ENCODE data around the gene PRDM5. TPM values are rescaled to one million over a fixed set of nuclear protein-coding genes. Genes with fewer than 3 reads are reported as not detected.

PRDM5 gene
- total and polyA plus RNA-seq, 2 of the 13 experiments (the other 11 are each of a cell fraction or from before 2014, with no cell fraction given): not detected

- WGBS (ENCODE audit: low lambda C conversion rate): 13% methylated on average over 3 of the region's 3 CpGs
- Histone ChIP-seq H3K27me3 (ENCODE audit: control insufficient read depth in 1 of 2, insufficient read depth in 2 of 2, low read length in 2 of 2) (no peaks in the 10 kb centered on the region), H3K4me3 (replicated peaks in 1 of 3; ENCODE audit: insufficient read depth in 1 of 3, low read depth in 2 of 3, low read length in 3 of 3) (no peak overlapping the region), H3K4me2 (ENCODE audit: low read depth, low read length) (no peak overlapping the region), H3K9me3 (ENCODE audit: low read length) (no peaks in the 10 kb centered on the region), H3K27ac (ENCODE audit: extremely low read length, insufficient read depth, low read length) (no peak overlapping the region), H4K20me1 (ENCODE audit: insufficient read depth, low read length) (no peaks in the 10 kb centered on the region), H3K9ac (ENCODE audit: insufficient read depth, low read depth, low read length) (no peak overlapping the region), H3K4me1 (ENCODE audit: insufficient read depth, low read length) (no peaks in the 10 kb centered on the region), H3K36me3 (replicated peaks in 1 of 2; ENCODE audit: control insufficient read depth in 1 of 2, insufficient read depth in 2 of 2, low read length in 2 of 2) (no peaks in the 10 kb centered on the region), H3K79me2 (ENCODE audit: insufficient read depth, low read length) (no peaks in the 10 kb centered on the region), H2AFZ (ENCODE audit: low read length) (no peak overlapping the region)
- ChIA-PET POLR2A (no interaction called here), CTCF (ENCODE audit: low intra/inter-chr PET ratio, low total read pairs) (no interaction called here)
- TF ChIP-seq, protein P1, sequence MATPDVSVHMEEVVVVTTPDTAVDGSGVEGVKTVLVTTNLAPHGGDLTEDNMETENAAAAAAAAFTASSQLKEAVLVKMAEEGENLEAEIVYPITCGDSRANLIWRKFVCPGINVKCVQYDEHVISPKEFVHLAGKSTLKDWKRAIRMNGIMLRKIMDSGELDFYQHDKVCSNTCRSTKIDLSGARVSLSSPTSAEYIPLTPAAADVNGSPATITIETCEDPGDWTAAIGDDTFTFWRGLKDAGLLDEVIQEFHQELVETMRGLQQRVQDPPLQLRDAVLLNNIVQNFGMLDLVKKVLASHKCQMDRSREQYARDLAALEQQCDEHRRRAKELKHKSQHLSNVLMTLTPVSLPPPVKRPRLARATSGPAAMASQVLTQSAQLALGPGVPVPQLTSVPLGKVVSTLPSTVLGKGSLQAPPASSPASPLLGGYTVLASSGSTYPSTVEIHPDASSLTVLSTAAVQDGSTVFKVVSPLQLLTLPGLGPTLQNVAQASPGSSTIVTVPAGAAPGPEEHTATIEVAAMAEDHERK (CRISPR knock-in tag; IDR thresholded peaks at IDR 0.05; ENCODE audit: low read depth): no peak
- TF ChIP-seq U2AF2 (IDR thresholded peaks at IDR 0.05; ENCODE audit: low read depth, low read length): no peak
- no peak for TF ChIP-seq PPARG (CRISPR knock-in tag; conservative IDR thresholded peaks at IDR 0.05)
- no peak for TF ChIP-seq PLRG1 (conservative IDR thresholded peaks at IDR 0.05)
- TF ChIP-seq TEAD3 (CRISPR knock-in tag; optimal IDR thresholded peaks at IDR 0.05; ENCODE audit: borderline replicate concordance): no peak
- no peak for TF ChIP-seq RAD51 (IDR thresholded peaks at IDR 0.05; ENCODE audit: borderline replicate concordance)
- TF ChIP-seq ZFP36L1 (CRISPR knock-in tag; IDR thresholded peaks at IDR 0.05): no peak
- TF ChIP-seq POLR2AphosphoS5 (IDR thresholded peaks at IDR 0.05; ENCODE audit: low read depth, low read length): no peak
- TF ChIP-seq, protein P2, sequence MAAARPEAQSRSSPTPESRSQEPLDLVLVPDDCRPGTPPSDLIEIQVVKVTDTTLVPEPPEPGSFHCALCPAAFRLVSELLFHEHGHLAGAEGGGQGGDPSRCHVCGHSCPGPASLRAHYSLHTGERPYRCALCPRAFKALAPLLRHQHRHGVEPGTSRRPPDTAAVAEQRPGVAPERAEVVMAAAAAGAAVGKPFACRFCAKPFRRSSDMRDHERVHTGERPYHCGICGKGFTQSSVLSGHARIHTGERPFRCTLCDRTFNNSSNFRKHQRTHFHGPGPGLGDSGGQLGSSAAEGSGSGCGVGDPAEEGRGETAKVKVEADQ (CRISPR knock-in tag; IDR thresholded peaks at IDR 0.05; ENCODE audit: borderline replicate concordance): no peak
- TF ChIP-seq ZBTB42 (CRISPR knock-in tag; IDR thresholded peaks at IDR 0.05): no peak
- intact Hi-C loops (cut with micrococcal nuclease; ENCODE audit: unreplicated experiment) (no loop called here), in situ Hi-C loops (cut with HindIII; ENCODE audit: extremely low pct_ligation_motif_present, low pct_unique_long_range_greater_than_20kb) (no loop called here)
- ATAC-seq: no peak
- no peak for FAIRE-seq
- no peak for DNase-seq (ENCODE audit: low spot score)
- BruUV-seq (replicated peaks): no TSS peak
Measured at GRCh38 chr4:120723105-120723504, 199.4 kb downstream of the PRDM5 start.
